Lung (tissue), 12 donors: ENCODE results near the gene ROR1. TPM values are rescaled to one million over a fixed set of nuclear protein-coding genes. Genes with fewer than 3 reads are reported as not detected.
A peak's percentile ranks its signal among the peaks of the same experiment; 100 is the strongest.

Source experiments
- ATAC-seq: fragments of 200-7000 bp; cut with Tn5 transposase; one replicate; pipeline ENCODE4 v1.9.1; 2020; ENCODE audit warnings: moderate number of reproducible peaks; ENCODE audit not compliant: insufficient read depth, low FRiP score
- DNase-seq, 3 donors: peaks; one replicate each; pipeline ENCODE4 v3.0.0-alpha.2; 2013 to 2017
- H3K27ac ChIP-seq, 2 donors: one replicate each; pipeline ENCODE4 v1.5.1; 2013; ENCODE audit warnings: mild to moderate bottlenecking in 2 of 2, moderate library complexity in 2 of 2, control low read depth in 1 of 2, inconsistent platforms in 1 of 2, low read depth in 1 of 2, low read length in 1 of 2
- H3K27me3 ChIP-seq, 3 donors: one replicate each; pipeline ENCODE4 v1.5.1; 2013; ENCODE audit warnings: low read length in 2 of 3; ENCODE audit not compliant: control insufficient read depth in 3 of 3, insufficient read depth in 3 of 3
- H3K36me3 ChIP-seq, 4 donors: one replicate each; pipeline ENCODE4 v1.5.1; 2013; ENCODE audit warnings: low read length in 4 of 4, mild to moderate bottlenecking in 1 of 4, moderate library complexity in 1 of 4; ENCODE audit not compliant: control insufficient read depth in 4 of 4, insufficient read depth in 4 of 4
- H3K4me1 ChIP-seq, 5 donors: one replicate each; pipeline ENCODE4 v1.5.1; 2013; ENCODE audit warnings: low read length in 5 of 5, mild to moderate bottlenecking in 2 of 5, moderate library complexity in 1 of 5; ENCODE audit not compliant: control insufficient read depth in 5 of 5, insufficient read depth in 5 of 5
- H3K4me3 ChIP-seq: one replicate; pipeline ENCODE4 v1.5.1; 2013; ENCODE audit warnings: mild to moderate bottlenecking, control low read depth, moderate library complexity
- H3K9ac ChIP-seq, 2 donors: one replicate each; pipeline ENCODE4 v1.5.1; 2013; ENCODE audit warnings: low read length in 2 of 2, control low read depth in 1 of 2; ENCODE audit not compliant: insufficient read depth in 1 of 2
- H3K9me3 ChIP-seq, 4 donors: one replicate each; pipeline ENCODE4 v1.5.1; 2013; ENCODE audit warnings: low read length in 3 of 4, mild to moderate bottlenecking in 1 of 4, moderate library complexity in 1 of 4; ENCODE audit not compliant: control insufficient read depth in 4 of 4, insufficient read depth in 3 of 4
- CTCF ChIP-seq: IDR thresholded peaks from 2 replicates; pipeline ENCODE4 v1.5.1; 2012; ENCODE audit warnings: mild to moderate bottlenecking; ENCODE audit errors: control extremely low read depth, extremely low read depth
- WGBS, 2 donors: extraction: QIAGEN DNeasy Blood & Tissue Kit; methylation state at CpG; one replicate each; pipeline ENCODE4 v1.1.7; 2013; 5-methylcytosine and 5-hydroxymethylcytosine counted together
- polyA plus RNA-seq, 2 donors: library from polyadenylated mRNA; stranded (reverse); fragments of 200-250 nt; gene quantifications; one replicate each; pipeline ENCODE4 v1.2.1, GENCODE V29; 2013
- total RNA-seq, 2 donors: library from RNA; depleted of rRNA in 1 of 2; stranded (reverse); fragments of >200 nt in 1 of 2; gene quantifications; one replicate each; pipeline ENCODE4 v1.2.1, GENCODE V29; 2014 to 2021
- donor health status: control.
- donor health status: control.
- donor health status: Bipolar disorder and iron deficiency.
- donor health status: healthy.
- donor health status: DM: yes; HTN: yes; CAD: no.

ROR1 gene
- total and polyA plus RNA-seq, 4 donors = 2.9 to 47.0 (median 14.0) TPM

DNA sequence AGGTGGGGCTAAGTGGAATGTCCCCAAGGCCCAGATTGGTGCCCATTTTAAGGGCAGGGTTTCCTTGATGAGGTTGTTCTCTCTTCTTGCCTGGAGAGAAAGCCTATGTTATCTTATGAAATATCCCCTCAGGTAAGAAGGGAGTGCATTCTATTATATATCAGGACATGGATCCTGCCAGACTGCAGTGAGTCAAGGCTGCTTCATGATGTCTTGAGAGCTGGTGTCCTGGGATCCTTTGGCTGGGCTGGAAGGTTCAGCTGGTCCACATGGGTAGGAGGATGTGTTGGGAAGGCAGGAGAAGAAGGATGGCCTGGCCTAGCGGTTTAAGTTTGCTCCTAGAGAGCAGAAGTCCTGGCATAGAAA, 207.6 kb downstream of the ROR1 start:
- H3K4me3 ChIP-seq = no peak overlapping the region
- DNase-seq = no peak
- H3K4me1 ChIP-seq = peaks cover 0 to 39% (median 17%) of the 10 kb centered on the region in 5 donors
- no peaks in the 10 kb centered on the region for H3K36me3 ChIP-seq
- no peak for ATAC-seq
- peak overlapping the region in 1 of 2 donors; percentile 71 for H3K27ac ChIP-seq
- no peak overlapping the region for H3K9ac ChIP-seq
- H3K27me3 ChIP-seq = no peaks in the 10 kb centered on the region
- TF ChIP-seq CTCF = no peak
- H3K9me3 ChIP-seq = no peaks in the 10 kb centered on the region
- WGBS, 2 donors = 86 to 94% methylated on average over 1 of the region's 1 CpG

DNA sequence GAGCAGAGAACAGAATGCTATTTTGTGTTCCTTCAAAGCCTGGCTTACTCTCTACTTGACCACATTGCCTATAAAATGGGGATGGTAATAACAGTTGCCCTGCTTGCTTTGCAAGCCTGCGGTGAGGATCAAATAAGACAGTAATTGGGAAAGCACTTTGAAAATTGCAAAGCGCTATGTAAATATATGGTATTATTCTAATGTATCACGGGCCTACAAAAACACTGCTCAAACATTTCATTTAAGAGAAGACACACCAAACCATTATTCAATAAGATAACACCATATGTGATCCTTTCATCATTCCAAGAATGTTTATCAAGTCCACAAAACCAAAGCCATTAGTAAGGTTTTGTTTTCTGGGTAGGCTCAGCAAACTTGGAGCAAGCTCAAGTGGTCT, 208.4 kb downstream of the ROR1 start:
- Histone ChIP-seq H3K27ac (no peak overlapping the region), H3K4me3 (no peak overlapping the region), H3K9ac (no peak overlapping the region), H3K9me3 (no peaks in the 10 kb centered on the region), H3K36me3 (no peaks in the 10 kb centered on the region), H3K4me1 (peaks cover 0 to 41% (median 17%) of the 10 kb centered on the region in 5 donors), H3K27me3 (no peaks in the 10 kb centered on the region)
- WGBS, 2 donors = 90% methylated on average over 3 of the region's 3 CpGs
- no peak for TF ChIP-seq CTCF
- no peak for ATAC-seq
- no peak for DNase-seq

GRCh38 chr1:63983391-63984256, 209.8 kb downstream of the ROR1 start:
- no peaks in the 10 kb centered on the region for H3K9me3 ChIP-seq
- H3K27ac ChIP-seq = no peak overlapping the region
- H3K9ac ChIP-seq = no peak overlapping the region
- no peaks in the 10 kb centered on the region for H3K36me3 ChIP-seq
- no peak overlapping the region for H3K4me3 ChIP-seq
- H3K4me1 ChIP-seq = peaks cover 0 to 46% (median 20%) of the 10 kb centered on the region in 5 donors
- DNase-seq = no peak
- 53 to 61% methylated on average over 7 of the region's 7 CpGs for whole genome bisulfite sequencing, 2 donors
- ATAC-seq = no peak
- TF ChIP-seq CTCF = no peak
- H3K27me3 ChIP-seq = no peaks in the 10 kb centered on the region
